HepG2 (cell line): ENCODE results near the gene RAB36. TPM values are rescaled to one million over a fixed set of nuclear protein-coding genes. Genes with fewer than 3 reads are reported as not detected.

Source experiments
- ATAC-seq: fragments of 200-7000 bp; cut with Tn5 transposase; 3 replicates; pipeline ENCODE4 v1.9.1; 2020; ENCODE audit warnings: mild to moderate bottlenecking, moderate library complexity
- BruUV-seq: library from RNA; stranded (reverse); fragments of 400-500 nt; replicated peaks from 2 replicates; lab custom pipeline; 2021; lab: Mats Ljungman, UMichigan
- CTCF ChIA-PET: fragments of 300-600 bp; formaldehyde crosslinking; extraction: SDS; loops from one replicate; lab custom pipeline; 2021; ENCODE audit warnings: low total read pairs, inconsistent platforms, low intra/inter-chr PET ratio; lab: Yijun Ruan, JAX
- POLR2A ChIA-PET: fragments of 350-600 bp; sonication (Branson Sonifier 250); formaldehyde crosslinking; loops from one replicate; lab custom pipeline; 2020; ENCODE audit warnings: antibody characterized with exemption, inconsistent platforms; lab: Yijun Ruan, JAX
- DNase-seq: peaks from one replicate; pipeline ENCODE4 v3.0.0-alpha.2; 2015; ENCODE audit warnings: low spot score
- FAIRE-seq: peaks from 3 replicates; lab custom pipeline; 2011; peaks lifted over from hg19 to GRCh38; lab: Jason Lieb, UNC
- H2AFZ ChIP-seq: one replicate; pipeline ENCODE4 v1.6.1; 2011; ENCODE audit warnings: low read length, inconsistent platforms
- H3K27ac ChIP-seq: fragments of 300-600 bp; 3 replicates; pipeline ENCODE4 v1.8.0; 2011; ENCODE audit warnings: mixed run types, mild to moderate bottlenecking, mixed read lengths, low read length, inconsistent platforms; ENCODE audit not compliant: insufficient read depth; ENCODE audit errors: extremely low read length
- H3K27me3 ChIP-seq, 2 experiments: fragments of 200-600 bp in 1 of 2; 2 replicates in 1 of 2; 3 replicates in 1 of 2; pipeline versions ENCODE4 v1.6.0 to v1.8.0; 2011; ENCODE audit warnings: low read length in 2 of 2, mild to moderate bottlenecking in 2 of 2, moderate library complexity in 2 of 2, inconsistent platforms in 1 of 2; ENCODE audit not compliant: insufficient read depth in 2 of 2, control insufficient read depth in 1 of 2
- H3K36me3 ChIP-seq, 2 experiments: fragments of 200-600 bp in 1 of 2; replicated peaks in 1 of 2; 2 replicates in 1 of 2; 3 replicates in 1 of 2; pipeline versions ENCODE4 v1.5.1 to v1.8.0; 2011; ENCODE audit warnings: low read length in 2 of 2, inconsistent platforms in 1 of 2; ENCODE audit not compliant: insufficient read depth in 2 of 2, control insufficient read depth in 1 of 2
- H3K4me1 ChIP-seq: 2 replicates; pipeline ENCODE4 v1.5.1; 2012; ENCODE audit warnings: low read length, inconsistent platforms; ENCODE audit not compliant: insufficient read depth
- H3K4me2 ChIP-seq: 2 replicates; pipeline ENCODE4 v1.6.0; 2011; ENCODE audit warnings: low read depth, low read length, inconsistent platforms
- H3K4me3 ChIP-seq, 3 experiments: fragments of 200-600 bp in 1 of 3; sonication (generic), shearing (Covaris generic) in 1 of 3; replicated peaks in 1 of 3; 2 replicates each; pipeline ENCODE4 v1.5.1; 2011 to 2016; ENCODE audit warnings: low read length in 3 of 3, inconsistent platforms in 2 of 3, low read depth in 2 of 3, mild to moderate bottlenecking in 2 of 3, control low read depth in 1 of 3, mixed read lengths in 1 of 3; ENCODE audit not compliant: insufficient read depth in 1 of 3
- H3K79me2 ChIP-seq: one replicate; pipeline ENCODE4 v1.6.1; 2011; ENCODE audit warnings: low read length, inconsistent platforms; ENCODE audit not compliant: insufficient read depth
- H3K9ac ChIP-seq: 2 replicates; pipeline ENCODE4 v1.6.0; 2011; ENCODE audit warnings: mild to moderate bottlenecking, low read depth, low read length, inconsistent platforms; ENCODE audit not compliant: insufficient read depth
- H3K9me3 ChIP-seq: 2 replicates; pipeline ENCODE4 v1.5.1; 2012; ENCODE audit warnings: mild to moderate bottlenecking, low read length
- H4K20me1 ChIP-seq: 2 replicates; pipeline ENCODE4 v1.6.0; 2011; ENCODE audit warnings: inconsistent platforms, mild to moderate bottlenecking, low read length, moderate library complexity; ENCODE audit not compliant: insufficient read depth
- ATF4 ChIP-seq, 2 experiments: fragments of 450-650 bp in 1 of 2; sonication (generic) in 1 of 2; formaldehyde crosslinking; IDR thresholded peaks; 2 replicates each; pipeline versions ENCODE4 v1.5.0 to v1.8.0; 2020 to 2022; ENCODE audit warnings: mild to moderate bottlenecking in 1 of 2, missing genetic modification reagents in 1 of 2
- CBFB ChIP-seq: sonication (generic); formaldehyde crosslinking; IDR thresholded peaks from 2 replicates; pipeline ENCODE4 v1.4.0; 2020; ENCODE audit warnings: missing genetic modification reagents
- CCAR2 ChIP-seq: fragments of 200-400 bp; formaldehyde crosslinking; optimal IDR thresholded peaks from 2 replicates; pipeline ENCODE3; 2018; ENCODE audit warnings: low read depth, mild to moderate bottlenecking, low read length, moderate library complexity
- HOXA7 ChIP-seq: sonication (generic); formaldehyde crosslinking; IDR thresholded peaks from 2 replicates; pipeline ENCODE4 v1.8.1; 2022; ENCODE audit warnings: mild to moderate bottlenecking, missing genetic modification reagents, moderate library complexity
- MYNN ChIP-seq: sonication (generic); formaldehyde crosslinking; IDR thresholded peaks from 2 replicates; pipeline ENCODE4 v1.4.0; 2020; ENCODE audit warnings: mild to moderate bottlenecking, low read depth, missing genetic modification reagents
- NRL ChIP-seq: sonication (generic); formaldehyde crosslinking; IDR thresholded peaks from 2 replicates; pipeline ENCODE4 v1.5.0; 2020; ENCODE audit warnings: missing genetic modification reagents, mild to moderate bottlenecking, moderate library complexity, borderline replicate concordance
- RXRB ChIP-seq: IDR thresholded peaks from 2 replicates; pipeline ENCODE4 v1.6.1; 2016; ENCODE audit warnings: borderline replicate concordance, missing genetic modification reagents, missing compliant biosample characterization
- SNAI1 ChIP-seq: sonication (generic); formaldehyde crosslinking; IDR thresholded peaks from 2 replicates; pipeline ENCODE4 v1.5.0; 2020; ENCODE audit warnings: mild to moderate bottlenecking, missing genetic modification reagents, borderline replicate concordance
- TBX2 ChIP-seq: sonication (generic); formaldehyde crosslinking; IDR thresholded peaks from 2 replicates; pipeline ENCODE4 v1.5.0; 2020; ENCODE audit warnings: missing genetic modification reagents, mild to moderate bottlenecking, borderline replicate concordance
- ZBTB38 ChIP-seq: sonication (generic); formaldehyde crosslinking; IDR thresholded peaks from 2 replicates; pipeline ENCODE4 v1.5.1; 2020; ENCODE audit warnings: mild to moderate bottlenecking, missing genetic modification reagents
- ZNF276 ChIP-seq: sonication (generic); formaldehyde crosslinking; IDR thresholded peaks from 2 replicates; pipeline ENCODE4 v1.4.0; 2020; ENCODE audit warnings: mild to moderate bottlenecking, low read depth, missing genetic modification reagents
- ZNF333 ChIP-seq: sonication (generic); formaldehyde crosslinking; IDR thresholded peaks from 2 replicates; pipeline ENCODE4 v1.4.0; 2020; ENCODE audit warnings: mild to moderate bottlenecking, missing genetic modification reagents, borderline replicate concordance
- ZNF577 ChIP-seq: sonication (generic); formaldehyde crosslinking; IDR thresholded peaks from 2 replicates; pipeline ENCODE4 v1.4.0; 2020; ENCODE audit warnings: mild to moderate bottlenecking, low read depth, missing genetic modification reagents, borderline replicate concordance
- WGBS: methylation state at CpG from one replicate; pipeline ENCODE4 v1.1.6; 2017; ENCODE audit warnings: low lambda C conversion rate; 5-methylcytosine and 5-hydroxymethylcytosine counted together
- in situ Hi-C: cut with HindIII; loops from 2 replicates; pipeline ENCODE4 v1.10.0; 2017; ENCODE audit warnings: low pct_unique_long_range_greater_than_20kb; ENCODE audit not compliant: extremely low pct_ligation_motif_present
- intact Hi-C: fragments of 100-400 bp; cut with micrococcal nuclease; formaldehyde crosslinking; loops from one replicate; pipeline ENCODE4 v1.10.0; 2022; ENCODE audit not compliant: unreplicated experiment
- polyA plus RNA-seq, 8 experiments: library from polyadenylated mRNA; depleted of rRNA in 3 of 8; stranded (reverse) in 7 of 8; unstranded in 1 of 8; fragments of >200 nt; fragmentation: Illumina TruSeq in 4 of 8; extraction: Trizol in 4 of 8; gene quantifications; 2 replicates each; pipeline versions ENCODE4 v1.2.1 to v1.2.3, GENCODE V29; 2011 to 2016; ENCODE audit warnings: low read depth in 4 of 8, missing spikeins in 1 of 8, mixed read lengths in 1 of 8; ENCODE audit not compliant: insufficient read depth in 1 of 8
- total RNA-seq, 5 experiments: library from RNA; depleted of rRNA; stranded (reverse); fragments of >200 nt; fragmentation: Illumina TruSeq; extraction: Trizol; gene quantifications; 2 replicates each; pipeline ENCODE4 v1.2.3, GENCODE V29; 2016; ENCODE audit warnings: low read depth in 1 of 5
- TF ChIP-seq, protein P1 (sequence below): sonication (generic); formaldehyde crosslinking; IDR thresholded peaks from 2 replicates; pipeline ENCODE4 v1.4.0; 2020; ENCODE audit warnings: missing genetic modification reagents
- TF ChIP-seq, protein P2 (sequence below), 2 experiments: sonication (generic) in 1 of 2; formaldehyde crosslinking in 1 of 2; IDR thresholded peaks; 2 replicates each; pipeline versions ENCODE4 v1.5.1 to v1.6.1; 2011 to 2020; ENCODE audit warnings: borderline replicate concordance in 1 of 2, low read depth in 1 of 2, low read length in 1 of 2, mild to moderate bottlenecking in 1 of 2, missing genetic modification reagents in 1 of 2, moderate library complexity in 1 of 2

Gene RAB36
- total and polyA plus RNA-seq, 2 of the 13 experiments (the other 11 are each of a cell fraction or from before 2014, with no cell fraction given), result 0.24 to 0.86 TPM

GRCh38 chr22:23119494-23120414, 25.5 kb upstream of the RAB36 start (continued):
- no peak for TF ChIP-seq ZNF333 (CRISPR knock-in tag)
- TF ChIP-seq, all 625 proteins: peak for 1

DNA sequence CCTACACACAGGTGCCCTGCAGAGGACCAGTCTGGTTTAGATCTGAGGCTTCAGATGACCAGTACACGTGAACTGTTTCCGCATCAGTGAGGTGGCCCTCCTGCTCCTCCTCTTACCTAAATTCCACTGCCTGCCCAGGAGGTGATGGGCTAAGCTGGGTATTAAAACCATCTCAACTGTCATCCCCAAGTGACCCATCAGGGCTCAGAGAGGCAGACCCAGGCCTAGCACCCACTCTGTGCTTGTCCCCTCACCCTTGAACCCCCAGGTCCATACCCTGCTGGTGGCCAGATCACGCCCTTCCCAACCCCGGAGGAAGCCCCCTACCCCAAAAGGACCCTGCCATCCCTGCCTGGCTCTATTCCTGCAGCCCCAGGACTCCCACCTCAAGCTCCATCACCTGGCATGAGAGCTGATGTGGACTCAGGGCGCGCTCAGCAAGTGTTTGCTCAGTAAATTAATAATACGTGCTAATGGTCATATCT, 24.8 kb upstream of the RAB36 start:
- Histone ChIP-seq H3K4me3 (no peak overlapping the region), H3K9me3 (no peaks in the 10 kb centered on the region), H3K27me3 (no peaks in the 10 kb centered on the region), H3K4me1 (peaks cover 7% of the 10 kb centered on the region), H3K4me2 (no peak overlapping the region), H3K79me2 (no peaks in the 10 kb centered on the region), H3K9ac (no peak overlapping the region), H2AFZ (no peak overlapping the region), H3K27ac (no peak overlapping the region), H3K36me3 (peaks cover 2 to 4% of the 10 kb centered on the region in 2 experiments; a peak in 3 of 5 replicates), H4K20me1 (no peaks in the 10 kb centered on the region)
- DNase-seq (no peak), FAIRE-seq (no peak), ATAC-seq (no peak)
- BruUV-seq, result no TSS peak
- ChIA-PET POLR2A (no interaction called here), CTCF (interaction anchor here (1.3 kb wide), 1 partner anchor 161 kb away, joined by 4 read pairs; no protein-coding TSS in a partner anchor)
- in situ Hi-C loops (loop anchor here (10.0 kb wide), 1 partner anchor 276 kb away; no protein-coding TSS in a partner anchor), intact Hi-C loops (loop anchor here (10.0 kb wide), 1 partner anchor 46 kb away; the partner anchor contains the start of gene GNAZ)
- WGBS, result 97% methylated on average over 6 of the region's 7 CpGs
- TF ChIP-seq ATF4 (CRISPR knock-in tag; IDR thresholded peaks at IDR 0.05) (no peak), RXRB (CRISPR knock-in tag) (no peak), NRL (CRISPR knock-in tag) (no peak), CBFB (CRISPR knock-in tag) (no peak), ZNF577 (CRISPR knock-in tag) (no peak), SNAI1 (no peak), HOXA7 (CRISPR knock-in tag) (no peak), ZBTB38 (CRISPR knock-in tag) (no peak), ZNF276 (CRISPR knock-in tag) (no peak), MYNN (CRISPR knock-in tag) (no peak), TBX2 (CRISPR knock-in tag) (no peak), CCAR2 (no peak)
- TF ChIP-seq, protein P1, sequence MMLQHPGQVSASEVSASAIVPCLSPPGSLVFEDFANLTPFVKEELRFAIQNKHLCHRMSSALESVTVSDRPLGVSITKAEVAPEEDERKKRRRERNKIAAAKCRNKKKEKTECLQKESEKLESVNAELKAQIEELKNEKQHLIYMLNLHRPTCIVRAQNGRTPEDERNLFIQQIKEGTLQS (CRISPR knock-in tag), result no peak
- TF ChIP-seq, protein P2, sequence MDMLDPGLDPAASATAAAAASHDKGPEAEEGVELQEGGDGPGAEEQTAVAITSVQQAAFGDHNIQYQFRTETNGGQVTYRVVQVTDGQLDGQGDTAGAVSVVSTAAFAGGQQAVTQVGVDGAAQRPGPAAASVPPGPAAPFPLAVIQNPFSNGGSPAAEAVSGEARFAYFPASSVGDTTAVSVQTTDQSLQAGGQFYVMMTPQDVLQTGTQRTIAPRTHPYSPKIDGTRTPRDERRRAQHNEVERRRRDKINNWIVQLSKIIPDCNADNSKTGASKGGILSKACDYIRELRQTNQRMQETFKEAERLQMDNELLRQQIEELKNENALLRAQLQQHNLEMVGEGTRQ (IDR thresholded peaks at IDR 0.05; ENCODE audit: low read depth, low read length), result no peak
- TF ChIP-seq, protein P2 (CRISPR knock-in tag; IDR thresholded peaks at IDR 0.05; ENCODE audit: borderline replicate concordance), result no peak
